HEK293 (cell line): ENCODE results near the gene PHKB.
"Not testable (repeated sequence)": the region's sequence is repeated elsewhere in the genome, so short reads cannot be mapped to it uniquely, and the experiment has no call there.

Experiments used
- CTCF ChIA-PET: fragments of 350-600 bp; formaldehyde crosslinking; extraction: SDS; loops from one replicate; lab custom pipeline; 2021; ENCODE audit warnings: antibody characterized with exemption; lab: Yijun Ruan, JAX
- POLR2A ChIA-PET: fragments of 300-600 bp; formaldehyde crosslinking; extraction: SDS; loops from one replicate; lab custom pipeline; 2020; ENCODE audit warnings: antibody characterized with exemption, inconsistent platforms; lab: Yijun Ruan, JAX
- H3K27ac ChIP-seq: fragments of 200-500 bp; sonication (Bioruptor generic); 2 replicates; pipeline ENCODE4 v1.5.1; 2014; ENCODE audit warnings: low read depth, low read length, control low read depth, inconsistent platforms; ENCODE audit errors: extremely low read depth
- H3K36me3 ChIP-seq, 2 experiments: fragments of 200-500 bp in 1 of 2; sonication (Bioruptor generic) in 1 of 2; 1 replicate in 1 of 2; 2 replicates in 1 of 2; pipeline ENCODE4 v1.5.1; 2014 to 2017; ENCODE audit warnings: inconsistent platforms in 2 of 2, low read length in 2 of 2; ENCODE audit not compliant: control insufficient read depth in 2 of 2, insufficient read depth in 1 of 2
- H3K4me1 ChIP-seq: fragments of 200-500 bp; sonication (Bioruptor generic); 2 replicates; pipeline ENCODE4 v1.5.1; 2014; ENCODE audit warnings: mild to moderate bottlenecking, low read length, inconsistent platforms; ENCODE audit not compliant: control insufficient read depth, insufficient read depth
- H3K4me3 ChIP-seq: 2 replicates; pipeline ENCODE4 v1.5.1; 2011; ENCODE audit warnings: low read depth, mild to moderate bottlenecking, control low read depth, low read length, moderate library complexity
- H3K9me3 ChIP-seq: fragments of 200-500 bp; sonication (Bioruptor generic); 2 replicates; pipeline ENCODE4 v1.5.1; 2014; ENCODE audit warnings: low read depth, low read length, inconsistent platforms; ENCODE audit not compliant: control insufficient read depth, insufficient read depth
- GLIS2 ChIP-seq: fragments of 450-650 bp; formaldehyde crosslinking; IDR thresholded peaks from 2 replicates; pipeline ENCODE4 v1.5.1; 2016; ENCODE audit warnings: missing biosample characterization, missing genetic modification characterization
- RBAK ChIP-seq: fragments of 450-650 bp; formaldehyde crosslinking; IDR thresholded peaks from 2 replicates; pipeline ENCODE4 v1.5.1; 2016; ENCODE audit warnings: missing biosample characterization, missing genetic modification characterization
- SALL2 ChIP-seq: fragments of 450-650 bp; formaldehyde crosslinking; IDR thresholded peaks from 2 replicates; pipeline ENCODE4 v1.5.0; 2017; ENCODE audit warnings: missing biosample characterization, mild to moderate bottlenecking, missing genetic modification characterization, borderline replicate concordance
- SCRT1 ChIP-seq: fragments of 450-650 bp; formaldehyde crosslinking; IDR thresholded peaks from 2 replicates; pipeline ENCODE4 v1.5.1; 2016; ENCODE audit warnings: missing biosample characterization, missing genetic modification characterization, borderline replicate concordance
- ZBTB26 ChIP-seq: fragments of 450-650 bp; formaldehyde crosslinking; optimal IDR thresholded peaks from 2 replicates; pipeline ENCODE3; 2016; ENCODE audit warnings: missing biosample characterization, mild to moderate bottlenecking, missing genetic modification characterization
- ZFP69B ChIP-seq: fragments of 450-650 bp; formaldehyde crosslinking; IDR thresholded peaks from 2 replicates; pipeline ENCODE4 v1.5.1; 2016; ENCODE audit warnings: missing biosample characterization, missing genetic modification characterization
- ZNF114 ChIP-seq: fragments of 450-650 bp; formaldehyde crosslinking; IDR thresholded peaks from 2 replicates; pipeline ENCODE4 v1.5.0; 2017; ENCODE audit warnings: missing biosample characterization, missing genetic modification characterization
- ZNF133 ChIP-seq: fragments of 450-650 bp; formaldehyde crosslinking; IDR thresholded peaks from 2 replicates; pipeline ENCODE4 v1.5.1; 2016; ENCODE audit warnings: missing biosample characterization, missing genetic modification characterization
- ZNF157 ChIP-seq: fragments of 450-650 bp; formaldehyde crosslinking; IDR thresholded peaks from 2 replicates; pipeline ENCODE4 v1.5.1; 2016; ENCODE audit warnings: missing biosample characterization, missing genetic modification characterization
- ZNF169 ChIP-seq: fragments of 450-650 bp; formaldehyde crosslinking; IDR thresholded peaks from 2 replicates; pipeline ENCODE4 v1.5.1; 2016; ENCODE audit warnings: missing biosample characterization, missing genetic modification characterization
- ZNF341 ChIP-seq: fragments of 450-650 bp; formaldehyde crosslinking; IDR thresholded peaks from 2 replicates; pipeline ENCODE4; 2016; ENCODE audit warnings: low read depth, missing biosample characterization, missing genetic modification characterization
- ZNF354C ChIP-seq: fragments of 450-650 bp; formaldehyde crosslinking; IDR thresholded peaks from 2 replicates; pipeline ENCODE4 v1.5.1; 2016; ENCODE audit warnings: missing biosample characterization, missing genetic modification characterization, low read depth, borderline replicate concordance
- ZNF366 ChIP-seq: fragments of 450-650 bp; formaldehyde crosslinking; conservative IDR thresholded peaks from 2 replicates; pipeline ENCODE4 v1.5.1; 2016; ENCODE audit warnings: missing biosample characterization, missing genetic modification characterization
- ZNF391 ChIP-seq: fragments of 450-650 bp; formaldehyde crosslinking; IDR thresholded peaks from 2 replicates; pipeline ENCODE4 v1.5.1; 2016; ENCODE audit warnings: low read depth, missing biosample characterization, missing genetic modification characterization, borderline replicate concordance
- ZNF394 ChIP-seq: fragments of 450-650 bp; formaldehyde crosslinking; IDR thresholded peaks from 2 replicates; pipeline ENCODE4 v1.5.1; 2016; ENCODE audit warnings: missing biosample characterization, missing genetic modification characterization, mild to moderate bottlenecking, moderate library complexity, borderline replicate concordance
- ZNF510 ChIP-seq: fragments of 450-650 bp; formaldehyde crosslinking; IDR thresholded peaks from 2 replicates; pipeline ENCODE4 v1.5.1; 2018; ENCODE audit warnings: mild to moderate bottlenecking, missing genetic modification characterization, missing biosample characterization; ENCODE audit not compliant: insufficient replicate concordance
- ZNF521 ChIP-seq: fragments of 450-650 bp; formaldehyde crosslinking; IDR thresholded peaks from 2 replicates; pipeline ENCODE4 v1.5.1; 2017; ENCODE audit warnings: missing biosample characterization, mild to moderate bottlenecking, missing genetic modification characterization
- ZNF530 ChIP-seq: fragments of 450-650 bp; formaldehyde crosslinking; IDR thresholded peaks from 2 replicates; pipeline ENCODE4 v1.5.1; 2016; ENCODE audit warnings: low read depth, missing biosample characterization, missing genetic modification characterization
- ZNF544 ChIP-seq: fragments of 450-650 bp; formaldehyde crosslinking; IDR thresholded peaks from 2 replicates; pipeline ENCODE4 v1.5.0; 2017; ENCODE audit warnings: missing biosample characterization, missing genetic modification characterization
- ZNF548 ChIP-seq: fragments of 450-650 bp; formaldehyde crosslinking; IDR thresholded peaks from 2 replicates; pipeline ENCODE4 v1.5.1; 2016; ENCODE audit warnings: missing biosample characterization, missing genetic modification characterization
- ZNF561 ChIP-seq: fragments of 450-650 bp; IDR thresholded peaks from 2 replicates; pipeline ENCODE4 v1.5.1; 2018; ENCODE audit warnings: missing biosample characterization, missing genetic modification characterization, borderline replicate concordance
- ZNF664 ChIP-seq: fragments of 450-650 bp; formaldehyde crosslinking; IDR thresholded peaks from 2 replicates; pipeline ENCODE4 v1.5.1; 2016; ENCODE audit warnings: missing biosample characterization, missing genetic modification characterization
- ZNF776 ChIP-seq: fragments of 450-650 bp; formaldehyde crosslinking; IDR thresholded peaks from 2 replicates; pipeline ENCODE4 v1.5.0; 2017; ENCODE audit warnings: missing biosample characterization, missing genetic modification characterization, borderline replicate concordance
- ZNF785 ChIP-seq: fragments of 450-650 bp; formaldehyde crosslinking; IDR thresholded peaks from 2 replicates; pipeline ENCODE4 v1.5.1; 2016; ENCODE audit warnings: missing biosample characterization, missing genetic modification characterization
- TF ChIP-seq, protein P1 (sequence below): fragments of 450-650 bp; formaldehyde crosslinking; IDR thresholded peaks from 2 replicates; pipeline ENCODE4 v1.5.1; 2016; ENCODE audit warnings: missing biosample characterization, missing genetic modification characterization

The PHKB gene

GRCh38 chr16:47465919-47466630, 4.9 kb downstream of the PHKB start:
- H3K4me1 ChIP-seq = no peaks in the 10 kb centered on the region
- no peak overlapping the region for H3K4me3 ChIP-seq
- POLR2A ChIA-PET = no interaction called here
- CTCF ChIA-PET = no interaction called here
- TF ChIP-seq ZNF157 (tag by site-specific recombination) (no peak), GLIS2 (tag by site-specific recombination) (no peak), ZNF341 (tag by site-specific recombination) (no peak), ZNF776 (no peak), ZNF785 (no peak), SALL2 (tag by site-specific recombination) (no peak), ZNF354C (tag by site-specific recombination) (no peak)
- TF ChIP-seq, protein P1, sequence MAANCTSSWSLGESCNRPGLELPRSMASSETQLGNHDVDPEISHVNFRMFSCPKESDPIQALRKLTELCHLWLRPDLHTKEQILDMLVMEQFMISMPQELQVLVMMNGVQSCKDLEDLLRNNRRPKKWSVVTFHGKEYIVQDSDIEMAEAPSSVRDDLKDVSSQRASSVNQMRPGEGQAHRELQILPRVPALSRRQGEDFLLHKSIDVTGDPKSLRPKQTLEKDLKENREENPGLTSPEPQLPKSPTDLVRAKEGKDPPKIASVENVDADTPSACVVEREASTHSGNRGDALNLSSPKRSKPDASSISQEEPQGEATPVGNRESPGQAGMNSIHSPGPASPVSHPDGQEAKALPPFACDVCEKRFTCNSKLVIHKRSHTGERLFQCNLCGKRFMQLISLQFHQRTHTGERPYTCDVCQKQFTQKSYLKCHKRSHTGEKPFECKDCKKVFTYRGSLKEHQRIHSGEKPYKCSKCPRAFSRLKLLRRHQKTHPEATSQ (tag by site-specific recombination) = no peak
- no peak overlapping the region for H3K27ac ChIP-seq
- peaks cover 0 to 9% of the 10 kb centered on the region in 2 experiments; a peak in 1 of 3 replicates for H3K36me3 ChIP-seq
- H3K9me3 ChIP-seq = no peaks in the 10 kb centered on the region

DNA sequence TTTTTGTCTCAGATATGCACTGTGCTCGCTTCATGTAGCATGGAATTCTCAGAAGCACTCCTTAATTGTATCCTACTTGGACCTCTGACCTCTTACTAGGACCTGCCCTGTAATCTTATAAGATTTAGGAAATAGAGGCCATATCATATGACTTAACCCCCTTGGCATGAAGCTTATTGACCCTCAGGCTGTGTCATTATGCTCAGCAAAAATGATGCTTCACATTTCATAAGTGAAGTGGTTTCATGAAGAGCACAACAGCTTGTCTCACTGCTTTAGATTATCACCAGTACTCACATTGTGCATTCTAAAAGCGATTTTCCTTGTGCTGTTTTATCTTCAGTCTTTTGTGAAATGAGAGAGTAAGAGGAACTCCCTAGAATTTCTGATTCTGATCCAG, 6.4 kb downstream of the PHKB start:
- CTCF ChIA-PET = interaction anchor here (0.7 to 1.3 kb wide), 2 partner anchors 17 to 20 kb away, joined by 3 read pairs; no protein-coding TSS in a partner anchor
- H3K4me1 ChIP-seq = no peaks in the 10 kb centered on the region

DNA sequence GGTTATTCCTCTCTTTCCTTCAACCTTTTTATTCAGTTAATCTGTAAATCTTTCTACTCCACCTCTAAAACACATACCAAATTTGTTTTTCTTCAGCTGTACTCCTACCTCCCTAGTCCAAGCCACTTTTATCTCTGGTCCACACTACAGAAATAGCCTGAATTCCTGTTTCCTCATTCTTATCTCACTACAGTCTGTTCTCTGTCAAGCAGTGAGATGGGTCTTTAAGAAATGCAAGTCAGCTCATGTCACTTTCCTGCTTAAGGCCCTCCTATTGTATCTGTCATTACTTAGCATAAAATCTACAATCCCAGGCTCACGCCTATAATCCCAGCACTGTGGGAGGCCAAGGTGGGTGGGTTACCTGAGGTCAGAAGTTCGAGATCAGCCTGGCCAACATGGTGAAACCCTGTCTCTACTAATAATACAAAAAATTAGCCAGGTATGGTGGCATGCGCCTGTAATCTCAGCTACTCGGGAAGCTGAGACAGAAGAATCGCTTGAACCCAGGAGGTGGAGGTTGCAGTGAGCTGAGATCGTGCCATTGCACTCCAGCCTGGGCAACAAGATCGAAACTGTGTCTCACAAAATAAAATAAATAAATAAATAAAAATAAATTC, 7.0 kb downstream of the PHKB start:
- H3K4me3 ChIP-seq, H3K27ac ChIP-seq, H3K4me1 ChIP-seq, H3K9me3 ChIP-seq, H3K36me3 ChIP-seq: not testable (repeated sequence)
- ChIA-PET CTCF (interaction anchor here (0.7 to 1.3 kb wide), 2 partner anchors 18 to 19 kb away, joined by 3 read pairs; no protein-coding TSS in a partner anchor), POLR2A (interaction anchor here (0.6 kb wide), 1 partner anchor 589 kb away, joined by 4 read pairs; no protein-coding TSS in a partner anchor)

More for the DNA sequence above, 6.4 kb downstream of the PHKB start:
- H3K4me3 ChIP-seq = no peak overlapping the region
- POLR2A ChIA-PET = interaction anchor here (0.6 kb wide), 1 partner anchor 590 kb away, joined by 4 read pairs; no protein-coding TSS in a partner anchor
- no peak overlapping the region for H3K27ac ChIP-seq
- H3K36me3 ChIP-seq = peaks cover 0 to 9% of the 10 kb centered on the region in 2 experiments; a peak in 1 of 3 replicates
- TF ChIP-seq ZNF521 (no peak), ZNF169 (tag by site-specific recombination) (no peak), ZNF394 (tag by site-specific recombination) (no peak), ZNF391 (tag by site-specific recombination) (no peak), ZNF664 (no peak), ZNF114 (tag by site-specific recombination) (no peak)
- TF ChIP-seq, all 188 proteins: peak for 0
- H3K9me3 ChIP-seq = no peaks in the 10 kb centered on the region

DNA sequence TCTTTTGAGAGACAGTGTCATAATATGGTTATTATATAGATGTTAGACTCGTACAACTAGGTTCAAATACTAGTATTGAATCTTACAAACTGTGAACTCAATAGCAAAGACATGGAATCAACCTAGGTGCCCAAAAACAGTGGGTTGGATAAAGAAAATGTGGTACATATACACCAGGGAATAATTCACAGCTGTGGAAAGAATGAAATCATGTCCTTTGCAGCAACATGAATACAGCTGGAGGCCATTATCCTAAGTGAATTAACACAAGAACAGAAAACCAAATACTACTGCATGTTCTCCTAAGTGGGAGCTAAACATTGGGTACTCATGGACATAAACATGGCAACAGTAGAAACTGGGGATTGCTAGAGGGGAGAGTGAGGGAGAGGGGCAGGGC, 8.1 kb downstream of the PHKB start:
- ChIA-PET POLR2A (interaction anchor here (0.7 kb wide), 1 partner anchor 8 kb away, joined by 3 read pairs; the partner anchor contains the start of genes ITFG1 and PHKB), CTCF (no interaction called here)
- H3K4me3 ChIP-seq = no peak overlapping the region
- no peaks in the 10 kb centered on the region for H3K9me3 ChIP-seq
- no peaks in the 10 kb centered on the region for H3K4me1 ChIP-seq
- peaks cover 0 to 8% of the 10 kb centered on the region in 2 experiments; a peak in 1 of 3 replicates for H3K36me3 ChIP-seq
- no peak overlapping the region for H3K27ac ChIP-seq
- TF ChIP-seq ZNF530 (no peak), ZNF548 (tag by site-specific recombination) (no peak), ZNF133 (tag by site-specific recombination) (no peak), ZNF366 (tag by site-specific recombination) (no peak), ZBTB26 (tag by site-specific recombination) (no peak), RBAK (tag by site-specific recombination) (no peak), ZFP69B (no peak), ZNF510 (tag by site-specific recombination) (no peak), ZNF561 (tag by site-specific recombination) (no peak), SCRT1 (no peak), ZNF544 (tag by site-specific recombination) (no peak)
